ENCODE data around the gene CTH.

DNA sequence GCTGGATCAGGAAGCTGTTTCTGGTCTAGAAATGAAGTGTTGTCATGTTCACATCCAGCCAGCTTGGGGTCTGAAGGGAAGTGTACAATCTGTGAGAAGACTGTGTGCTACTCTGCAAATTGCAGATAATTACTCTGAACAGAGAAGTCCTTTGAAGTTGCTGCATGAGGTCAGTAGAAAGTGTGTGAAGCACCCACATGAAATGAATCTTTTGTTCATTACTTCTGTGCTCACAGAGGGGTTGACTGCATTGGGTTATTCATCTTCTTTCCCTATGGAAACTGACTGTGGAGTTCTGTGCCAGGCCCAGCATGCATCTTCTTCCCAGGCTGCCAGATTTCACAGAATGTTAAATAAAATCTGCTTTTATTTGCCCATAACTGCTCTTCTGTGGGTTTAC, 47.1 kb downstream of the CTH start:
- TF ChIP-seq, protein P1, sequence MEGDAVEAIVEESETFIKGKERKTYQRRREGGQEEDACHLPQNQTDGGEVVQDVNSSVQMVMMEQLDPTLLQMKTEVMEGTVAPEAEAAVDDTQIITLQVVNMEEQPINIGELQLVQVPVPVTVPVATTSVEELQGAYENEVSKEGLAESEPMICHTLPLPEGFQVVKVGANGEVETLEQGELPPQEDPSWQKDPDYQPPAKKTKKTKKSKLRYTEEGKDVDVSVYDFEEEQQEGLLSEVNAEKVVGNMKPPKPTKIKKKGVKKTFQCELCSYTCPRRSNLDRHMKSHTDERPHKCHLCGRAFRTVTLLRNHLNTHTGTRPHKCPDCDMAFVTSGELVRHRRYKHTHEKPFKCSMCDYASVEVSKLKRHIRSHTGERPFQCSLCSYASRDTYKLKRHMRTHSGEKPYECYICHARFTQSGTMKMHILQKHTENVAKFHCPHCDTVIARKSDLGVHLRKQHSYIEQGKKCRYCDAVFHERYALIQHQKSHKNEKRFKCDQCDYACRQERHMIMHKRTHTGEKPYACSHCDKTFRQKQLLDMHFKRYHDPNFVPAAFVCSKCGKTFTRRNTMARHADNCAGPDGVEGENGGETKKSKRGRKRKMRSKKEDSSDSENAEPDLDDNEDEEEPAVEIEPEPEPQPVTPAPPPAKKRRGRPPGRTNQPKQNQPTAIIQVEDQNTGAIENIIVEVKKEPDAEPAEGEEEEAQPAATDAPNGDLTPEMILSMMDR (conservative IDR thresholded peaks at IDR 0.05; ENCODE audit: low read depth, low read length): no peak
- TF ChIP-seq EZH2 (IDR thresholded peaks at IDR 0.05; ENCODE audit: borderline replicate concordance, low read depth, low read length, poor library complexity, severe bottlenecking): no peak
